ENCODE data around the gene HMGXB4. TPM values are rescaled to one million over a fixed set of nuclear protein-coding genes. Genes with fewer than 3 reads are reported as not detected.
A peak's percentile ranks its signal among the peaks of the same experiment; 100 is the strongest.

Gene HMGXB4
- total and polyA plus RNA-seq, 2 of the 4 experiments (the other 2 are of a cell fraction): 11.8 to 18.5 TPM

- H4K91ac ChIP-seq (ENCODE audit: insufficient read depth, low read depth, low read length): no peak overlapping the region
- BruUV-seq (replicated peaks): no TSS peak
- WGBS, 2 experiments (ENCODE audit: extremely low coverage in 2 of 2, insufficient read length in 1 of 2): 43% methylated on average over 7 of the region's 16 CpGs; no CpG with 5 or more reads in 1 of the 2 experiments
- H2BK5ac ChIP-seq (ENCODE audit: low read depth, low read length, poor library complexity, severe bottlenecking): no peak overlapping the region
- no peak overlapping the region for H2AFZ ChIP-seq (replicated peaks; ENCODE audit: low read length, poor library complexity)
- peaks cover 33% of the 10 kb centered on the region for H3K9me1 ChIP-seq (ENCODE audit: insufficient read depth, low read length)
- dilution Hi-C loops (cut with HindIII; ENCODE audit: low sequenced_read_pairs, unreplicated experiment) (no loop called here), in situ Hi-C loops (cut with MboI; ENCODE audit: low sequenced_read_pairs) (loop anchor here (25.0 kb wide), 1 partner anchor 1198 kb away; the partner anchor contains the start of gene FOXRED2), intact Hi-C loops (cut with micrococcal nuclease) (no loop called here)
- ChIA-PET CTCF (interaction anchor here (0.6 kb wide), 1 partner anchor 407 kb away, joined by 4 read pairs; no protein-coding TSS in a partner anchor), POLR2A (ENCODE audit: unreplicated experiment) (no interaction called here)
- no peak overlapping the region for H4K5ac ChIP-seq (ENCODE audit: low read depth, low read length)
- 0 out of 2 replicates have a peak overlapping the region, but pooled peaks have one; percentile 23 for H2BK20ac ChIP-seq (ENCODE audit: low read depth, low read length)
- peak overlapping the region; percentile 45; the same call in 1 of the 2 replicates for H3K23ac ChIP-seq (ENCODE audit: low read depth, low read length)
- peak overlapping the region; percentile 63 for H2AK5ac ChIP-seq (ENCODE audit: low read depth, low read length)
- no peak overlapping the region for H3K9ac ChIP-seq (ENCODE audit: low read depth, low read length)
- H4K20me1 ChIP-seq (ENCODE audit: insufficient read depth, low read length): peaks cover 76% of the 10 kb centered on the region
- peak overlapping the region; percentile 23 for H2AK9ac ChIP-seq (replicated peaks; ENCODE audit: low read depth, low read length, poor library complexity)
- H3K9me3 ChIP-seq (ENCODE audit: control insufficient read depth, insufficient read depth, low read length): no peaks in the 10 kb centered on the region
- no peak overlapping the region for H3K4me2 ChIP-seq (ENCODE audit: low read depth, low read length)
- peak overlapping the region; percentile 46 for H3K4ac ChIP-seq (ENCODE audit: low read depth, low read length)
- H3K79me1 ChIP-seq (ENCODE audit: low read depth in 1 of 2, low read length in 2 of 2): peaks cover 19 to 92% of the 10 kb centered on the region in 2 experiments; a peak in 3 of 4 replicates
- peaks cover 18% of the 10 kb centered on the region for H3K4me1 ChIP-seq (ENCODE audit: control insufficient read depth, insufficient read depth, low read length)
- no peak for TF ChIP-seq MAFK (IDR thresholded peaks at IDR 0.05; ENCODE audit: low read depth, low read length)
- H4K8ac ChIP-seq (ENCODE audit: low read depth in 2 of 2, low read length in 2 of 2): peak overlapping the region in 1 of 2 experiments; percentile 14; a peak in 2 of 4 replicates
- H2BK120ac ChIP-seq (ENCODE audit: low read depth, low read length): peak overlapping the region; percentile 32; the same call in 1 of the 2 replicates
- H3K27me3 ChIP-seq (ENCODE audit: control insufficient read depth, insufficient read depth, low read length): no peaks in the 10 kb centered on the region
- no peak overlapping the region for H3K27ac ChIP-seq (ENCODE audit: insufficient read depth, low read length)
- H3K56ac ChIP-seq (ENCODE audit: extremely low read depth, insufficient read depth, low read length): no peak overlapping the region
- DNase-seq: no peak
- peak overlapping the region; percentile 48; the same call in 1 of the 3 replicates for H2BK15ac ChIP-seq (ENCODE audit: low read depth, low read length)
- peak overlapping the region; percentile 25; the same call in 1 of the 2 replicates for H3K14ac ChIP-seq (replicated peaks; ENCODE audit: low read depth, low read length)
- ATAC-seq (ENCODE audit: low read depth): no peak
- no peak overlapping the region for H3K4me3 ChIP-seq (ENCODE audit: insufficient read depth, low read depth, low read length)
- peaks cover 20% of the 10 kb centered on the region for H3K36me3 ChIP-seq (ENCODE audit: control insufficient read depth, insufficient read depth, low read length)
- H3K18ac ChIP-seq (ENCODE audit: low read depth, low read length): no peak overlapping the region
Observed at GRCh38 chr22:35314161-35314942, 57.1 kb downstream of the HMGXB4 start.

Measured in IMR-90 (cell line).